Measurements from ENCODE around the gene FARSB. TPM values are rescaled to one million over a fixed set of nuclear protein-coding genes. Genes with fewer than 3 reads are reported as not detected.

The FARSB gene
- total RNA-seq, 4 donors from 2014 or later: 9.4 to 24.1 (median 16.2) TPM

- Histone ChIP-seq H3K36me3 (no peaks in the 10 kb centered on the region), H3K4me1 (peaks cover 0 to 10% of the 10 kb centered on the region in 2 donors), H3K4me3 (no peak overlapping the region), H3K27me3 (no peaks in the 10 kb centered on the region), H3K9me3 (no peaks in the 10 kb centered on the region), H3K27ac (no peak overlapping the region)
- intact Hi-C loops (cut with DNase I; ENCODE audit: low total_unique reads): no loop called here
- DNase-seq: no peak
- TF ChIP-seq POLR2A (IDR thresholded peaks at IDR 0.05): no peak
- TF ChIP-seq CTCF (IDR thresholded peaks at IDR 0.05): no peak
Measured at GRCh38 chr2:222575618-222576017, 80.3 kb downstream of the FARSB start.

GRCh38 chr2:222572751-222573174 is 83.1 kb downstream of the FARSB start:
- no peaks in the 10 kb centered on the region for H3K27me3 ChIP-seq
- intact Hi-C loops (cut with DNase I; ENCODE audit: low total_unique reads): no loop called here

GRCh38 chr2:222572264-222572721 is 83.6 kb downstream of the FARSB start:
- H3K27me3 ChIP-seq: no peaks in the 10 kb centered on the region
- no peak overlapping the region for H3K4me3 ChIP-seq
- DNase-seq: no peak
- H3K9me3 ChIP-seq: no peaks in the 10 kb centered on the region
- no peak overlapping the region for H3K27ac ChIP-seq
- H3K36me3 ChIP-seq: no peaks in the 10 kb centered on the region
- TF ChIP-seq POLR2A (IDR thresholded peaks at IDR 0.05) (no peak), CTCF (IDR thresholded peaks at IDR 0.05) (no peak)
- intact Hi-C loops (cut with DNase I; ENCODE audit: low total_unique reads): no loop called here
- peaks cover 0 to 10% of the 10 kb centered on the region in 2 donors for H3K4me1 ChIP-seq

More at GRCh38 chr2:222572751-222573174, 83.1 kb downstream of the FARSB start:
- Histone ChIP-seq H3K4me3 (no peak overlapping the region), H3K27ac (no peak overlapping the region), H3K4me1 (peaks cover 0 to 10% of the 10 kb centered on the region in 2 donors), H3K36me3 (no peaks in the 10 kb centered on the region), H3K9me3 (no peaks in the 10 kb centered on the region)
- DNase-seq: no peak
- TF ChIP-seq CTCF (IDR thresholded peaks at IDR 0.05) (no peak), POLR2A (IDR thresholded peaks at IDR 0.05) (no peak)

GRCh38 chr2:222569826-222570225 is 86.1 kb downstream of the FARSB start:
- no peak overlapping the region for H3K27ac ChIP-seq
- no peaks in the 10 kb centered on the region for H3K9me3 ChIP-seq
- intact Hi-C loops (cut with DNase I; ENCODE audit: low total_unique reads): no loop called here
- H3K4me3 ChIP-seq: no peak overlapping the region
- H3K27me3 ChIP-seq: no peaks in the 10 kb centered on the region
- H3K4me1 ChIP-seq: peaks cover 0 to 8% of the 10 kb centered on the region in 2 donors
- DNase-seq: no peak
- TF ChIP-seq POLR2A (IDR thresholded peaks at IDR 0.05) (no peak), CTCF (IDR thresholded peaks at IDR 0.05) (no peak)
- H3K36me3 ChIP-seq: no peaks in the 10 kb centered on the region

- TF ChIP-seq POLR2A (IDR thresholded peaks at IDR 0.05) (no peak), CTCF (IDR thresholded peaks at IDR 0.05) (no peak)
- Histone ChIP-seq H3K27ac (no peak overlapping the region), H3K4me1 (peaks cover 0 to 8% of the 10 kb centered on the region in 2 donors), H3K4me3 (no peak overlapping the region), H3K36me3 (no peaks in the 10 kb centered on the region), H3K9me3 (no peaks in the 10 kb centered on the region), H3K27me3 (no peaks in the 10 kb centered on the region)
- DNase-seq: peak; percentile 29 to 41
- intact Hi-C loops (cut with DNase I; ENCODE audit: low total_unique reads): no loop called here
Measured at GRCh38 chr2:222568865-222569264, 87.0 kb downstream of the FARSB start.

All from uterus (tissue), 4 donors.